Stimulated activated CD4-positive, alpha-beta T cell treated with anti-CD3 and anti-CD28 coated beads, TNF-alpha, amount 100 ng/mL, for 48 hours (primary cell): Measurements from ENCODE around the gene SLC22A17.

Experiments
- DNase-seq, 3 donors: peaks; one replicate each; pipeline ENCODE4 v3.0.0-alpha.2; 2020; ENCODE audit warnings: low read depth in 3 of 3

SLC22A17 gene

DNA sequence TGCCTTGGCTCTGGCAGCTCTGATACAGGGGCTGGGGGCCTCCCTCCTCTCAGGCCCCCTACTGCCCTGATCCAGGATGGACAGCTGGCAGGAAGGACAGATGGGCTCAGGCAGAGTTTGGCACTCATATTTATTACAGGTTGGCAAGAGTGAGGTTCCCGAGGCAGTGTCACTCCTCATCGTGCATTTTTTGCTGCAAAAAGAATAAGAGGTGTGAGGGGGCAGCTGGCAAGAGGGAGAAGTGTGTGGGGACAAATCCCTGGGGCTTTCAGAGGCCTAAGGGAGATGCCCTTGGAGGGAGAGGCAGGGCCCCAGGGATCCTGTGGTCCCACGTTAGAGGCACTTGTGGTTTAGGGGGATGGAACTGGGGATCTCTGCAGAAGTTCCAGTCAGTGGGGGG is 29.2 kb upstream of the SLC22A17 start:
- no peak for DNase-seq

- no peak for DNase-seq
Observed at GRCh38 chr14:23380976-23381375, 28.3 kb upstream of the SLC22A17 start.

DNA sequence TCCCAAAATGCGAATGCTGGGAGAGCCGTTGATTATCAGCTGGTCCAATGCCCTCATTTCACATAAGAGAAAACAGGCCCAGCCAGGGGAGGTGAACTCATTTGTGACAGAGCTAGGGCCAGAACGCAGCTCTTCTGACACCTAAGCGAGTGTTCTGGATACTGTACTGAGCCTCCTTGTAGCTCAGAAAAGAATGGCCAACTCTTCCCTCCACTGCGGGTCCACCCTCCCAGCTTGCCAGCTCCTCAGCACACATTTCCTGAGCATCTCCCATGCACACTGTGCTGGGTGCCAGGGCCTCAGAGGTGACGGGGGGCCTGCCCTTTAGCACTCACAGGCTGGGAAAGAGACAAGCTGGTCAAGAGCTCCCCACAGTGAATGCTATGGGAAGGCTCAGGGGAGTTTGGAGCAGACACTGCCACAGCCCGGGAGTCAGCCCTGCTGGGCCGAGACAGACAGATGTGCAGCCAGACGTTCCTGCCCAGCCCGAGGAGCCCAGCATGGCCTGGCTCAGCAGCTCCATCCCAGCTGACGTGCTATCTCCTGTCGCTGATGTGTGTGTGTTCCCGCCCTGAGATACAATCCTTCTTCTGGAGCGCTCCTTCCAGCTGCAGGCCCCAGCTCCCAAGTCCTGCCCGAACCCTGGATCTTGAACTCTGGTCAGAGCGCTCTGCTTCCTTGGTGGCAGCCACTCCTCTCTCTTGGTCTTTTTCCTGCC is 27.7 kb upstream of the SLC22A17 start:
- DNase-seq = no peak

- DNase-seq = peak; percentile 26 to 66 (median 49)
Observed at GRCh38 chr14:23379366-23380196, 26.9 kb upstream of the SLC22A17 start.

- no peak for DNase-seq
Observed at GRCh38 chr14:23378612-23379220, 26.0 kb upstream of the SLC22A17 start.

GRCh38 chr14:23377573-23378563 is 25.2 kb upstream of the SLC22A17 start:
- DNase-seq = no peak

- DNase-seq = no peak
Observed at GRCh38 chr14:23377198-23377550, 24.5 kb upstream of the SLC22A17 start.

DNA sequence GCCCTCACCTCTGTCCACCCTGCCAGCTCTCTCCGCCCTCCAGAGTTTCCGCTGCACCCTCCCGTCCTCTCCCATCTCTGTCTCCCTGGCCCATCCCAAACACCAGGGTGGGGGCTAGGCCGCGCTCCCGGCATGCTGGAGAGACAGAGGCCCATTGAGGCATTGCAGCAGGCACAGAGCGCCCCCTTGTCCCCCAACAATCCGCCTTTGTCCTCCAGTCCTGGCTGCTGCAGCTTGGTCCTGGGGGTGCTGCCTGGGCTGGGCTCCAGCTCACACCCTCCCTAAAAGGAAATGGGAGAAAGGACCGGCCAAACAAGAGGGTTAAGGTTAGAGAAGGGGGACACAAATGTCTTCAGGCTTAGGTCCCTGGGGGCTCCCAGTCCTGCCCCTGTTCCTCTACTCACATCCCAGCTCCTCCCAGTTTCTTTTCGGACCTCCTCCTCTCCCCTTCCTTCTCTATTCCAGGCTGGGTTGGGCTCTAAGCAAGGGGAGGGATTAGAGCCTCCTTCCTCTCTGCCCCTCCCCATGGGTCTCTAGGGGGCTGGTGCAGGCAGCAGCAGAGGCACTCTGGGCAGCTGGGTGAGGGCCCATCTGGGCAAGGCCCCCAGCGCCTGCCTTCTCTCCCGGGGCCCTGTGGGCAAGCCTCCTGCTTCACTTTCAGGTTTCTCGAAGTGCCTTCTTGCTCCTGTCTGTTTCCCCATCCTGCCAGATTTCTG is 24.0 kb upstream of the SLC22A17 start, which contains the start of gene CMTM5:
TSS of gene CMTM5 (plus strand) at position 565 of the 716 bp plus-strand sequence. CDS start 206 bp downstream, outside the sequence.
- DNase-seq = no peak

DNA sequence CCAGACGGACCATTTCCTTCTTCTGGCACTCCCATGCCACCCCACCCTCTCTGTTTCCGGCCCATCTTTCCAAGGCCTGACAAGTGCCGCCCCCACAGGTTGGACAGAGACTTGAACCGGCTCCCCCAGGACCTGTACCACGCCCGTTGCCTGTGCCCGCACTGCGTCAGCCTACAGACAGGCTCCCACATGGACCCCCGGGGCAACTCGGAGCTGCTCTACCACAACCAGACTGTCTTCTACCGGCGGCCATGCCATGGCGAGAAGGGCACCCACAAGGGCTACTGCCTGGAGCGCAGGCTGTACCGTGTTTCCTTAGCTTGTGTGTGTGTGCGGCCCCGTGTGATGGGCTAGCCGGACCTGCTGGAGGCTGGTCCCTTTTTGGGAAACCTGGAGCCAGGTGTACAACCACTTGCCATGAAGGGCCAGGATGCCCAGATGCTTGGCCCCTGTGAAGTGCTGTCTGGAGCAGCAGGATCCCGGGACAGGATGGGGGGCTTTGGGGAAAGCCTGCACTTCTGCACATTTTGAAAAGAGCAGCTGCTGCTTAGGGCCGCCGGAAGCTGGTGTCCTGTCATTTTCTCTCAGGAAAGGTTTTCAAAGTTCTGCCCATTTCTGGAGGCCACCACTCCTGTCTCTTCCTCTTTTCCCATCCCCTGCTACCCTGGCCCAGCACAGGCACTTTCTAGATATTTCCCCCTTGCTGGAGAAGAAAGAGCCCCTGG is 23.0 kb upstream of the SLC22A17 start:
- no peak for DNase-seq

GRCh38 chr14:23373041-23373440 is 20.4 kb upstream of the SLC22A17 start:
- no peak for DNase-seq

GRCh38 chr14:23372509-23372908 is 19.8 kb upstream of the SLC22A17 start, which contains the start of gene IL25:
TSS of gene IL25 (plus strand) at chr14:23372809.
- DNase-seq = no peak

DNA sequence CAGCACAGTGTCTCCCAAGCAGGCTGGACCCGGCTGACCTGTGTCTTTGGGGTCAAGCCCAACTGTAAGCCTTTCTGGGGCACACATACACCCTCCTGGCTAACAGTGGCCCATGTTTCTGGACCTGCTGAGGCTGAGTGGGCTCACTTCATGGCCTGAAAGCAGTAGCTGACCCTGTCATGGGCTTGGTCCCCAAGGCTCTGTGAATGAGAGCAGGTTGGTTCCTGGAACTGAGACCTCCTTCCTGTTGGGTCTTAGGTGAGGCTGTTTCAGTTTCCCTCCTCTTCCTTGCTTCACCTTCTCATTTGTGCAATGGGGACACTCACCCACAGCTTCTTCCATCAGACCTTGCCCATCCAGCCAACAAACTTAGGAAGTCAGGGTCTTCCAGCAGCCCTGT is 19.2 kb upstream of the SLC22A17 start:
- no peak for DNase-seq

DNA sequence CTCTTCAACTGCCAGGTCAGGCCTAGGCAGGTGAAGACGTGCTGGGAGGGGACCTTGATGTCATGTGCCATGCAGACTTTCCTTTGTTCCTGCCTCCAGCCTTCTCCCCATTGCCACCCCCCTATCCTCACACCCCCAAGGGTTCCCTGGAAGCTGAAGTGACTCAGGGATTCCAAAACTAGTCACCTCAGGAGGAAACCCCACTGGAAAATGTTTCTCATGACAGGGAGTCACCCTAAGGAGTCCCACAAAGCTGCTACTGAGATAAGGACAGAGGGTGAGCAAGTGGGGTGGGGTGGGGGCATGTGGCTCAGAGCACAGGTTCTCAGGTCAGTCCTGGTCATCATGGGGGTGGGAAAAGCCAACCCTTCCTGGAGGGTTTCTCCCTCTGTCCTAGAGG is 17.5 kb upstream of the SLC22A17 start:
- no peak for DNase-seq

DNA sequence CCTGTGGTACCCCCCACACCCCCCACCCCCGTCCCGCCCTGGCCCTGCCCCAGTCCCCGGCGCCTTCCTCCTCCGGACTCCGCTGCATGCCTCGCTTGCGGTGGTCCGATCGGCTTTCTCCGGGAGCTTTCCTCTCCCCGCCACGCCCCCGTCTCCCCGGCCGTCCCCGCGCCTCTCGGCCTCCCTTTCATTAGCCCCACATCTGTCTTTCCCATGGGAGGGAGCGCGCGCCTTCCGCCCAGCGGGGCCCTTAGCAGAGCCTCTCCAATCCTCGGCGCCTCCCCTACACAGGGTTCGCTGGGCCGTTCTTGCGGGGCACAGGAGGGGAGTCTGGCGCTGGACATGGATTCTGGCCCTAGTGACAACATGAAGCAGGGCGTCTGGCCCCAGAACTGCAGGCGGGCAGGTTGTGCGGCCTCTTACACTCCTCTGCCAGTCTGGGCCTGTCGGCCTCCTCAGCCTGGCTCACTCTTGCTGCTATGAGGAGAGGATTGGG is 13.8 kb upstream of the SLC22A17 start:
- DNase-seq = no peak

DNA sequence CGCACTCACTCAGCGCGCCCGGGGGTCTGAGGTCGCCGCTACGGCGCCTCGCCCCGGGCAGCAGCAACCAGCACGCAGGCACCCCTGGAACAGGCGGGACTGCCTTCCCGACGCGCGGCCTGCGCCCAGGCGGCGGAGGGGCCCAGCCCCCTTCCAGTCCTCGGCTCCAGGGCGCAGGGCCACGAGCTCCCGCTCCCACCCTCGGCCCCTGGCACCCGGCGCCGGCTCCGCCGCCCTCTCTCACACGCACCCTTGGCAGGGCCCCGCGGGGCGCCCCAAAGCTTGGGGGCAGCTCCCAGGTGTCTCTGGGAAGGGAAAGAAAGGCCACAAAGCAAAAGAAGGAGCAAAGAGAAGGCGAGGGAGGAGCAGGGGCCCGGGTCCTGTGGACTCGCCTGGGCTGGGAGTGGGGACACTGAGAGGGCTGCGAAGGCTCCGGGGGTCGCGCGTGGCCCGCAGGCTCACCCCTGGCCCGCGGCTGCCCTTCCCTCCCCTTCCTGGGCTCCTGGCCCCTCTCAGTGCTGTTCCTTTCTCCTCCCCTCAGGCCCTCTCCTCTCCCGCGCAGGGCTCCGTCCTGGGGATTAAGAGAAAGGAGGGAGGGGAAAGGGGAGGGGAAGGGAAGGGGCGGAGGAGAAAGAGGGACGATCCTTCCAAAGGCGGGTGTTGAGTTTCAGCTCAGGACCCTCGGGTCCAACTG is 13.2 kb upstream of the SLC22A17 start:
- no peak for DNase-seq

DNA sequence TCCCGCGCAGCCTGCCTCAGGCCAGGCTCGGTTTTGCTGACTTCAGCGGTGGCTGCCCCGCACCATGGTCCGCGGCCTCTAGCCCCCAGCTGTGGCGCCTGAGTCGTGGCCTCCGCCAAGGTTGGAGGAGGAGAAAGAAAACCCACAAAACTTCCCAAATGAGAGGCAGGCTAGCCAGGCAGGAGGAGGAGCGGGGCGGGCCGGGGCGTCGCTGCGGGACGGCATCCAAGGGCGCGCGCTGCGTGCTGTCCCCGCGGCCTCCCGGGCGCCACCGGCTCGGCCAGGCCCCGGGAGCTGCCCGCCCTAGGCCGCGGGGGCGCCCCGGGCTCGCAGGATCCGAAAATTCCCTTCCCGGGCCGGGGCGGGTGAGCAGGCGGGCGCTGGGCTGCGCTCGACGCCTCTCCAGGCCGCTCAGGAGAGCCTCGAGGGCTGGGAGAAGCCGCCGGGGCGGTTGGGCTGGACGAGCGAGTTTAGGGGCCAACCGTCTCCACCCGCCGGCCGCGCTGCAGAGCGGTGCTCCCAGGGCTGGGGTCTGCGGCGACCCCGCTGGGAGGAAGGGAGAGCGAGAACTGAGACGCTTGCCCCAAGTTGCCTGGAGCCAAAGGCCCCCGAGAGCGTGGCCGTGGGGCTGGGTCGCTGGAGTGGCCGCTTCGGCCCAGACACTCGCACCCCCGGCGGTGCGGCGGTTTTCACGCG is 12.5 kb upstream of the SLC22A17 start, which contains the start of gene EFS:
TSS of gene EFS (minus strand) at position 137 of the 696 bp plus-strand sequence. CDS start 147 bp downstream, outside the sequence.
- no peak for DNase-seq

DNA sequence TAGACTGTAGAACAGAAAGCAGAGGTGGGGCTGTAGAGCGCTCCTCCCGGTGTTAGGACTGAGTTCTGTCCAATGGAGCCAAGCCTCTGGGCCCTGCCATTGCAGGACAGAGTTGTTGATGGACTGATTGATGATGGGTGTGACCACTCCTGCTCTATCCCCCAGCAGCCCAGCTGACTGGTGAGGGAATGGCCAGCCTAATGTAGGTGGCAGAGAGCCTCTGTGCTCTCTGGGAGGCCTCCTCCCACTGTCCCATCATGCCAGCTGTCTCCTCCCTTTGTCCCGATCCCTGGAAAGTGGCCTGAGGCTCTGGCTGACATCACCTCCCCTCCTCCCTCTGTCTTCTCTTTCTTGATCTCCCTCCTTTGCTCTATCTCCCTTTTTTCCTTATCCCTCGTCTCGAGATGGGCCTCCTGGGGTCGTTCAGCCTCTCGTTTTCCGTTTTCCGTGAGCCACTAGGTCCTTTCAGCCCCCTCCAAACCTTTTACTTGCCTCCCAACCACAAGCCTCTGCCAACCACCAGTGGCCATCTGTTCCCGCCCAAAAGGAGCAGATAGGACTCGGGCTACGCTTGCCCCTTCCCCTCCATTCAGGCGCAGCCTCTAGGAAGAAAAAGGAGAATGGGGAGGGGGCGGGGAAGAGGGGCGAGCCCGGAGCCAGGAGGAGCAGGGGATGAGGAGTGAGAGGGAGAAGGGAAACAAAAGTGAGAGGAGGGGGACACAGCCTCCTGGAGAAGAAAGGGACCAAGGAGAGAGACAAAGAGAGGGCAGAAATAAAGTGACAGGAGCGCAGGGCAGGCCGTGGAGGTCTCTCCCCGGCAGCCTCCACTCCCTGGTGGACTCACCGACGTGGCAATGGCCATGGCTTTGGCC is 11.7 kb upstream of the SLC22A17 start:
- DNase-seq = no peak
